Body of pancreas (tissue), 4 donors: ENCODE measurements around the gene FAM163A. TPM values are rescaled to one million over a fixed set of nuclear protein-coding genes. Genes with fewer than 3 reads are reported as not detected.

Experiments used
- ATAC-seq: fragments of 150-250 bp; one replicate; pipeline ENCODE4 v1.9.1; 2016
- DNase-seq, 4 donors: peaks; one replicate each; pipeline ENCODE4 v3.0.0-alpha.2; 2019
- H3K27ac ChIP-seq, 4 donors: fragments of 200-600 bp; sonication (generic); 1 replicate in 3 of 4; 2 replicates in 1 of 4; pipeline versions ENCODE4 v1.5.1 to v1.6.1; 2016 to 2019; ENCODE audit warnings: mild to moderate bottlenecking in 1 of 4, mixed read lengths in 1 of 4, moderate library complexity in 1 of 4
- H3K27me3 ChIP-seq, 2 donors: fragments of 200-600 bp; sonication (generic); one replicate each; pipeline ENCODE4 v1.6.0; 2016; ENCODE audit warnings: mild to moderate bottlenecking in 1 of 2
- H3K36me3 ChIP-seq, 2 donors: fragments of 200-600 bp; sonication (generic); replicated peaks in 1 of 2; 2 replicates each; pipeline ENCODE4 v1.5.1; 2016; ENCODE audit warnings: low read depth in 2 of 2; ENCODE audit not compliant: insufficient read depth in 1 of 2
- H3K4me1 ChIP-seq: fragments of 200-600 bp; sonication (generic); one replicate; pipeline ENCODE4 v1.6.0; 2016
- H3K4me3 ChIP-seq, 2 donors: fragments of 200-600 bp; sonication (generic); 1 replicate in 1 of 2; 2 replicates in 1 of 2; pipeline ENCODE4 v1.5.1; 2016 to 2019
- H3K9me3 ChIP-seq, 3 donors: fragments of 200-600 bp; sonication (generic); 1 replicate in 2 of 3; 2 replicates in 1 of 3; pipeline ENCODE4 v1.5.1; 2016
- POLR2A ChIP-seq, 3 donors: fragments of 450-650 bp; IDR thresholded peaks; one replicate each; pipeline ENCODE4 v1.6.1; 2016; ENCODE audit warnings: antibody characterized with exemption in 3 of 3, mild to moderate bottlenecking in 2 of 3
- WGBS, 2 donors: methylation state at CpG; one replicate each; pipeline ENCODE4 v1.1.5; 2017; 5-methylcytosine and 5-hydroxymethylcytosine counted together
- intact Hi-C: fragments of 100-400 bp; cut with DNase I; formaldehyde crosslinking; loops from one replicate; pipeline ENCODE4 v1.15.1; 2023
- total RNA-seq, 2 donors: library from RNA; depleted of rRNA; stranded (reverse); fragments of >200 nt; gene quantifications; one replicate each; pipeline ENCODE4 v1.1.0, GENCODE V29; 2016
- TF ChIP-seq, protein P1 (sequence below), 7 experiments: fragments of 450-650 bp in 4 of 7; fragments of 200-600 bp in 3 of 7; sonication (generic) in 3 of 7; IDR thresholded peaks; one replicate each; pipeline ENCODE4 v1.5.1; 2016 to 2019; ENCODE audit warnings: antibody characterized with exemption in 7 of 7

FAM163A gene
- total RNA-seq, 2 donors from 2014 or later: 0.26 TPM; not detected in 1

DNA sequence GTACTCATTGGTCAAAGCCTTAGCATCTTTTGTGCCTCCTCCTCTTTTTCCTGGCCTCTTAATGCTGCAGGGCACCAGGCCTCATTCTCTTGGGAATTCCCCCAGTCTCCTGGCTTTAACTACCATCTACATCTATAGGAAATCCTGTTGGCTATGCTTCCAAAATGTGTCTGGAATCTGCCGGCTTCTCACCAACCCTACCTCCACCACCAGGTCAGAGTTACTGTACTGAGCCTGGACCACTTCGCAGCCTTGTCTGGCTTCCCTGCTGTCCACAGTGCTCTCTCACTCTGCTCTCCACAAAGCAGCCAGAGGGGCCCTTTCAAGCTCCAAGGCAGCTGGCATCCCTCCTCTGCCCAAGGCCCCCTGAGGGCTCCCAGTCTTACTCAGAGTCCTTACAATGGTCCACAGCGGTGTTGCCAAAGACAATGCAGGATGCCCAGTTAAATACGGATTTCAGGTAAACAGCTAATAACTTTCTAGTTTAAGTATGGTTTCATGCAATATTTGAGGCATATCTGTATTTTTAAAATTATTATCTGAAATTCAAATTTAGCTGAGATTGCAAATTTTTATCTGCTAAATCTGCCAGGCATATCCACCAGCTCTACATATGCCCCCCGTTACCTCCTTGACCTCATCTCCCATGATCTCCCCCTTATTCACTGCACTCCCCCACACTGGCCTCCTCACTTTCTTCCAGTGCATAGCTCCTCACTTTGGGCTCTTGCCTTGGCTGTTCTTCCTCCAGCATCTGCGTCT, 34.5 kb upstream of the FAM163A start:
- ATAC-seq: no peak
- peaks cover 12% of the 10 kb centered on the region for H3K4me1 ChIP-seq
- no peaks in the 10 kb centered on the region for H3K36me3 ChIP-seq

GRCh38 chr1:179709841-179710329, 33.2 kb upstream of the FAM163A start:
- WGBS, 2 donors: 24 to 25% methylated on average over 5 of the region's 5 CpGs
- Histone ChIP-seq H3K4me1 (peaks cover 12% of the 10 kb centered on the region), H3K4me3 (no peak overlapping the region), H3K9me3 (no peaks in the 10 kb centered on the region), H3K27ac (no peak overlapping the region), H3K27me3 (no peaks in the 10 kb centered on the region), H3K36me3 (no peaks in the 10 kb centered on the region)
- intact Hi-C loops: loop anchor here (5.0 kb wide), 1 partner anchor 102 kb away; no protein-coding TSS in a partner anchor
- no peak for TF ChIP-seq POLR2A (IDR thresholded peaks at IDR 0.05)
- TF ChIP-seq, protein P1, sequence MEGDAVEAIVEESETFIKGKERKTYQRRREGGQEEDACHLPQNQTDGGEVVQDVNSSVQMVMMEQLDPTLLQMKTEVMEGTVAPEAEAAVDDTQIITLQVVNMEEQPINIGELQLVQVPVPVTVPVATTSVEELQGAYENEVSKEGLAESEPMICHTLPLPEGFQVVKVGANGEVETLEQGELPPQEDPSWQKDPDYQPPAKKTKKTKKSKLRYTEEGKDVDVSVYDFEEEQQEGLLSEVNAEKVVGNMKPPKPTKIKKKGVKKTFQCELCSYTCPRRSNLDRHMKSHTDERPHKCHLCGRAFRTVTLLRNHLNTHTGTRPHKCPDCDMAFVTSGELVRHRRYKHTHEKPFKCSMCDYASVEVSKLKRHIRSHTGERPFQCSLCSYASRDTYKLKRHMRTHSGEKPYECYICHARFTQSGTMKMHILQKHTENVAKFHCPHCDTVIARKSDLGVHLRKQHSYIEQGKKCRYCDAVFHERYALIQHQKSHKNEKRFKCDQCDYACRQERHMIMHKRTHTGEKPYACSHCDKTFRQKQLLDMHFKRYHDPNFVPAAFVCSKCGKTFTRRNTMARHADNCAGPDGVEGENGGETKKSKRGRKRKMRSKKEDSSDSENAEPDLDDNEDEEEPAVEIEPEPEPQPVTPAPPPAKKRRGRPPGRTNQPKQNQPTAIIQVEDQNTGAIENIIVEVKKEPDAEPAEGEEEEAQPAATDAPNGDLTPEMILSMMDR (IDR thresholded peaks at IDR 0.05): no peak
- ATAC-seq (peak; percentile 82), DNase-seq (peak in 3 of 4 donors; percentile 16 to 32 (median 24))

More for the DNA sequence above, 34.5 kb upstream of the FAM163A start:
- Histone ChIP-seq H3K9me3 (no peaks in the 10 kb centered on the region), H3K27me3 (no peaks in the 10 kb centered on the region), H3K4me3 (no peak overlapping the region), H3K27ac (no peak overlapping the region)
- TF ChIP-seq POLR2A (IDR thresholded peaks at IDR 0.05): no peak
- TF ChIP-seq, protein P1 (IDR thresholded peaks at IDR 0.05): no peak
- intact Hi-C loops: loop anchor here (5.0 kb wide), 1 partner anchor 104 kb away; no protein-coding TSS in a partner anchor
- no peak for DNase-seq
- WGBS, 2 donors: 72 to 81% methylated on average over 6 of the region's 6 CpGs

DNA sequence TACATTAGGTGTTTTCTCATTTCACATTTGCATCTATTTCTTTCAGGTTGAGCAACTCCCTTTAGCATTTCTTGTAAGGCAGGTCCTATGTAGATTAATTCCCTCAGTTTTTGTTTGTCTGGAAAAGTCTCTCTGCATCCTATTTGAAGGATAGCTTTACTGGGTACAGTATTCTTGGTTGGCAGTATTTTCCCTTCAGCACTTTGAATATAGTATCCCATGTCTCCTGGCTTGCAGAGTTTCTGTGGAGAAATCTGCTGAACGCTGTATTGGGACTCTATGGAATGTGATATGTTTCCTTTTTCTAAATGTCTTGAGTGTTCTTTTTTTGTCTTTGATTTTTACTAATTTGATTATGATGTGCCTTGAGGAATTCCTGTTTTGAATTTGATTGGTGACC, 28.9 kb upstream of the FAM163A start:
- no peaks in the 10 kb centered on the region for H3K27me3 ChIP-seq
- H3K4me3 ChIP-seq: no peak overlapping the region
- ATAC-seq (no peak), DNase-seq (no peak)
- H3K4me1 ChIP-seq: peaks cover 7% of the 10 kb centered on the region
- H3K27ac ChIP-seq: no peak overlapping the region
- intact Hi-C loops: no loop called here
- H3K36me3 ChIP-seq: no peaks in the 10 kb centered on the region
- 83 to 88% methylated on average over 1 of the region's 1 CpG for WGBS, 2 donors
- TF ChIP-seq POLR2A (IDR thresholded peaks at IDR 0.05): no peak
- TF ChIP-seq, protein P1 (IDR thresholded peaks at IDR 0.05): no peak
- peaks cover 0 to 21% (median 0%) of the 10 kb centered on the region in 3 donors for H3K9me3 ChIP-seq

DNA sequence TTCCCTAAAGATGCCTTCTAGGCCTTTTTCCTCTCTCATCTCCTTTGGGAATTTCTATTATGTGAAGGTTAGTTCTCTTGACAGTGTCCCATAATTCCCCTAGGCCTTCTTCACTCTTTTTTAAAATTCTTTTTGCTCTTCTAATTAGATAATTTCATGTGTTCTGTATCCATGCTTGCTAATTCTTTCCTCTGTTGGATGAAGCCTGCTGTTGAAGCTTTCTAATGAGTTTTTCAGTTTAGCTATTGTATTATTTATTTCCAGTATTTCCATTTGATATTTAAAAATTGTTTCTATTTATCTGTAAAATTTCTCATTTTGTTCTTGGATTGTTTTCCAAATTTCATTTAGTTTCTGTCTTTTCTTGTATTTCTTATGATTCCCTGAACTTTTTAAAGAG, 28.5 kb upstream of the FAM163A start:
- Histone ChIP-seq H3K27ac (no peak overlapping the region), H3K36me3 (no peaks in the 10 kb centered on the region), H3K9me3 (peaks cover 0 to 23% (median 0%) of the 10 kb centered on the region in 3 donors), H3K27me3 (no peaks in the 10 kb centered on the region), H3K4me3 (no peak overlapping the region), H3K4me1 (peaks cover 7% of the 10 kb centered on the region)
- intact Hi-C loops: no loop called here
- ATAC-seq: no peak
- DNase-seq: no peak
- TF ChIP-seq, protein P1 (IDR thresholded peaks at IDR 0.05): no peak
- TF ChIP-seq POLR2A (IDR thresholded peaks at IDR 0.05): no peak
